Epithelial cell of proximal tubule (primary cell): ENCODE measurements around the gene ENGASE. TPM values are rescaled to one million over a fixed set of nuclear protein-coding genes. Genes with fewer than 3 reads are reported as not detected.
"Not testable (repeated sequence)": the region's sequence is repeated elsewhere in the genome, so short reads cannot be mapped to it uniquely, and the experiment has no call there.

Experiments used
- DNase-seq: peaks from one replicate; pipeline ENCODE4 v3.0.0-alpha.2; 2011; ENCODE audit warnings: low read depth
- H3K4me3 ChIP-seq: 2 replicates; pipeline ENCODE4 v1.5.1; 2011; ENCODE audit warnings: low read depth, mild to moderate bottlenecking, low read length
- total RNA-seq: library from RNA; depleted of rRNA; stranded (reverse); fragments of >200 nt; gene quantifications from 2 replicates; pipeline ENCODE4 v1.2.3, GENCODE V29; 2015
- TF ChIP-seq, protein P1 (sequence below): conservative IDR thresholded peaks from 2 replicates; pipeline ENCODE4 v1.5.1; 2012; ENCODE audit warnings: low read depth, mild to moderate bottlenecking, low read length

Gene ENGASE
- total RNA-seq, 1 donor from 2014 or later: 10.4 TPM

DNA sequence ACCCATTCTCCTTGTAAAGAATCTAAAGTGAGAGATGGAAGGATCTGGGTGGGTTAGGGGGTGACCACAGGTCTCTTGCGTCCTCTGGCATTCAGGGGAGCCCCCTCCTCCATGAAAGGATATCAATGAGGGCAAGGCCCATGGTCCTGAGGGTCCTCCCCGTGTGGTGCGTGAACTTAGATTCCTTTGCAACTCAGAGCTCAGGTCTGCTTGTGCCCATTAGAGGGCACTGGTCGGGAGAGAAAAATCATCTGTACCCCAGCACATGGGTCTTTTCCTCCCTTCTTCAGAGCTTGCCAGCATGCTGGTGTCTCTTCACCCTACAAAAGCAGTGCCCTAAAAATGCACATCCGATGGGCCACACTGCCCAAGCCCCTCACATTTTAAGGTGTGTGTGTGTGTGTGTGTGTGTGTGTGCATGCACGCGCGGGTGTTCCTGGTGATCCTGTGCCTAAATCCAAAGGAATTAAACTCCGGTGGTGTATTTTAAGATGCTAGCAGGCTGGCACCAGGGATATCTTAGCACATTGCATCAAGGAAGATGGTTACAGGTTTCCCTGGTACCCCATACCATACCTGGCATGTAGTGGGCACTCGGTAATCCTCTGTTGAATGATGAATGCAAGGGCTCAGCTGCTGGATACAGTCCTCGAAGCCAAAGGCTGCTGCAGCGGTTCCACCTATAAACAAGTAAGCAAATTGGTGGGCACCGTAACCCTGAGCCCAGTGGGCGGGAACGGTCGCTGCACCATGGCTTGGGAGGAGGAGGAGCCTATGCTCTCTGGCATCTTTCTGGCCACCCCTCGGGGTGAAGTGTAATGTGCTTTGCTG lies 45.9 kb upstream of the ENGASE start:
- TF ChIP-seq, protein P1, sequence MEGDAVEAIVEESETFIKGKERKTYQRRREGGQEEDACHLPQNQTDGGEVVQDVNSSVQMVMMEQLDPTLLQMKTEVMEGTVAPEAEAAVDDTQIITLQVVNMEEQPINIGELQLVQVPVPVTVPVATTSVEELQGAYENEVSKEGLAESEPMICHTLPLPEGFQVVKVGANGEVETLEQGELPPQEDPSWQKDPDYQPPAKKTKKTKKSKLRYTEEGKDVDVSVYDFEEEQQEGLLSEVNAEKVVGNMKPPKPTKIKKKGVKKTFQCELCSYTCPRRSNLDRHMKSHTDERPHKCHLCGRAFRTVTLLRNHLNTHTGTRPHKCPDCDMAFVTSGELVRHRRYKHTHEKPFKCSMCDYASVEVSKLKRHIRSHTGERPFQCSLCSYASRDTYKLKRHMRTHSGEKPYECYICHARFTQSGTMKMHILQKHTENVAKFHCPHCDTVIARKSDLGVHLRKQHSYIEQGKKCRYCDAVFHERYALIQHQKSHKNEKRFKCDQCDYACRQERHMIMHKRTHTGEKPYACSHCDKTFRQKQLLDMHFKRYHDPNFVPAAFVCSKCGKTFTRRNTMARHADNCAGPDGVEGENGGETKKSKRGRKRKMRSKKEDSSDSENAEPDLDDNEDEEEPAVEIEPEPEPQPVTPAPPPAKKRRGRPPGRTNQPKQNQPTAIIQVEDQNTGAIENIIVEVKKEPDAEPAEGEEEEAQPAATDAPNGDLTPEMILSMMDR: peak; percentile 42
- DNase-seq: no peak
- H3K4me3 ChIP-seq: no peak overlapping the region

DNA sequence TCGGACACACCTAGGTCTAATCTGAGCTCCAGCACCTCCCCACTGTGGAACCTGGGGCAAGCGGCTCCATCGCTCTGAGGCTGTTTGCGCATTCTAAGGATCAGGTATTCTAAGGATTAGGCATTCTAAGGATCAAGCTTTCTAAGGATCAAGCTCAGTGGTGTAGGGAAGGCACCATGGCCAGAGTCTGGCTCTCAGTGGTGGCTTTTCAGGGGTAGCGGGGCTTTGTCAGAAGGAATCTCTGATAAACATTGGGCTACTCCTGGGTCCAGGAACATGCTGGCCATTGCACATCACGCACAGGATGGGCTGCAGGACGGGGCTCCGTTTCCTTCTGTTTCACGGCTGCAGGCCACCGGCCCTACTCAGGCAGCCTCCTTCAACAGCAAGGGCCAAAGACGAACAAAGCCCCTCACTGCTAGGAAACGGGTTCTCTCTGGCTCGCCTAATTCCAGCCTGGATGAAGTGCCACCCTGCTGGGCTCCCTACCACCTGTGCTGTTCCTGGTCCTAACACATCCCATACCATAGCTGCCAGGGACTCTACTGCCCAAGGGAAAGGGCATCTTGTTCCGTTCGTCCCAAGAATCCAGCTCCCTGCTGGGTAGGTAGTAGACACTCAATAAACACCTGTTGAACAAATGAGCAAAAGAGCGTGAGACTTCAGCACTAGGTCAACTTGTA lies 45.2 kb upstream of the ENGASE start:
- DNase-seq: no peak
- H3K4me3 ChIP-seq: no peak overlapping the region
- TF ChIP-seq, protein P1: no peak

DNA sequence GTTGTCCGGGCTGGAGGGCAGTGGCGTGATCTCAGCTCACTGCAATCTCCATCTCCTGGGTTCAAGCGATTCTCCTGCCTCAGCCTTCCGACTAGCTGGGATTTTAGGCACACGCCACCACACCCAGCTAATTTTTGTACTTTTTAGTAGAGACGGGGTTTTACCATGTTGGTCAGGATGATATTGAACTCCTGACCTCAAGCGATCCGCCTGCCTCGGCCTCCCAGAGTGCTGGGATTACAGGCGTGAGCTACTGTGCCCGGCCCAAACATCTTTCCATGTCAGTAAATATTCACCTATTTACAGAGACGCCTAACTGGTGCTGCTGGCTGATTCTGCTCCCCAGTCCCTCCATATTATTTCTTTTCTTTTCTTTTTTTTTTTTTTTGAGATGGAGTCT lies 44.0 kb upstream of the ENGASE start:
- not testable (repeated sequence) for H3K4me3 ChIP-seq, DNase-seq

DNA sequence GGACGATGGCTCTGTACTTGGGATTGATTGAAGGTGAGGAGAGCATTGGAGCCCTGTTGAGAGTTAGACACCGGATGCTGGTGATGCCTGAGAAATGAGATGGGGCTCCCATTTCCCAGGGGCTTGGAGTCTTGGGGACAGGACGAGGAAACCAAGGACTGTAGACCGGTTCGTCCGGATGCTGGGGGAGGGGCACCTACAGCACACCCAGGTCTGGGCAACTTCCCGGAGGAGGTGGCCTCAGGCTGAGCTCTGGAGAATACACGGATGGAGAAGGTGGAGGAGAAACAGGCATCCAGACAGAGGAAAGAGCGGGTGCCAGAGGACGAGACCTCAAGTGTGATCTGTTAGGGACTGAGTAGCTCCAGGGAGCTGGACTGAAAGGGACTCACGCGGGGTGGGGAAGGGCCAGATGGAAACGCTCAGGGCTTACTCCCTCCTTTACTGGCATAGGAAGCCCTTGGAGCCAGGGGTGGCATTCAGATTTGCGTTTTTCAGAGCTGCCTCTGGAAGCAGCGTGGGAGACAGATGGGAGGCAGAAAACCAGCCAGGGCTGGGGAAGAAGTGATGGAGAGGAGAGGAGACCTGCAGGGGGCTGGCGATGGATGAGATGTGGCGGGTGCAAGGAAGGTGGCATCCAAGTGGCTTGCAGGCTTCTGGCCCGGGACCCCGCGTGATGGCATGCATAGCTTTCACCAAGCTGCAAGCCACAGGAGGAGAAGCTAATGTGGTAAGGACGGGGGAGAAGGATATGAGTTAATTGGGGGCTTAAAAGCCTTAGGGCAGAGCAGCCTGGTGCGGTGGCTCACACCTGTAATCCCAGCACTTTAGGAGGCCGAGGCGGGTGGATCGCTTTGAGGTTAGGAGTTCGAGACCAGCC lies 42.4 kb upstream of the ENGASE start:
- no peak for DNase-seq
- TF ChIP-seq, protein P1: no peak
- no peak overlapping the region for H3K4me3 ChIP-seq

DNA sequence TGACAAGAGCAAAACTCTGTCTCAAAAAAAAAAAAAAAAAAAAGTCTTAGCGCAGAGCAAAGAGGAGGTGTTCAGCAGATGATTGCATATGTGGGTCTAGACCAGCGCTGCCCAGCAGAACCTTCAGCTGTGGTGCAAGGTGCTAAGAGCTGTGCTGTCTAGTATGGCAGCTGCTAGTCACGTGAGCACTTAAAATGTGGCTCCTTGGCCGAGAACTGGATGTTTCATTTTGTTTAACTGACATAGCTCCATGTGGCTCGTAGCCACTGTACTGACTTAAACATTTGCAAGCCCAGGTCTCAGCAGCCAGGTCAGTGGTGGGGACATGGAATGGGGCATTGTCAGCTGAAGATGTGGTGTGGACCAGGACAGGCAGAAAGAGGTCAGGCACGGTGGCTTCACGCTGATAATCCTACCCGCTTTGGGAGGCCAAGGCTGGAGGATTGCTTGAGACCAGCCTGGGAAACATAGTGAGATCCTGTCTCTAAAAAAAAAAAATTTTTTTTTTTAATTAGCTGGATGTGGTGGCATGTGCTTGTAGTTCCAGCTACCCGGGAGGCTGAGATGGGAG lies 41.5 kb upstream of the ENGASE start:
- TF ChIP-seq, protein P1: no peak
- no peak for DNase-seq
- no peak overlapping the region for H3K4me3 ChIP-seq

DNA sequence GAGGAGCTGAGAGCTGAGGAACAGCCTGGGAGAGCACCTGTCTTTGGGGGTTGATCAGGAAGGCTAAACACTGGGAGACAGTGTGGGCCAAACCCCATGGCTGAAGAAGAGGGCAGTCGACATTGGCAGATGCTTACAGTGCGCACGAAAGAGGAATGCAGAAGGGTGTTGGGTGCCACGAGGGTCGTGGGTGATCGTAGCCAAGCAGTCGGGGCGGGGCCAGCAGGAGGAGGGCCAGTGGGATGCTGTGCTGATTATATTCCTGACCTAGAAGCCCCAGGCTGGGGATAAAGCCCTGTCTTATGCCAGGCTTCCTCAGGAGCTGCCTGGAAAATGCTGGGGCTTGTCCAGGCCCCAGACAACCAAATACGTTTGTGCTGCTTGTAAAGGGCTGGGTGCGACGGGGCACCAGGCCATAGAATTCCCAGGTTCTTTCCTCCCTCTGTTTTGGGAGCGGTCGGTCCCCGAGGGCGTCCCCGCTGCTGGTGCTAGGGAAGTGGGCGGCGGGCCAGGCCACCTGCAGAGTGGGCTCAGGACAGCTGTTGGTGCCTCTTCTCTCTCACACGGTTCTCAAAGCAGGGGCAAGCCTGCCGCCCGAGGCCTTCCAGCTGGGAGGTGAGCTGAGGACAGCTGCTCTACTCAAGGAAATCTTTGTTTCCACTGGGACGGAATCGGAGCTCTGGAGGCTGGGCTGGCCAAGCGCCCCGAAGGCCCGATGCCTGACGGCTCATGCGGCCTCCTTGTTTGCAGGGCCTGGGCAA lies 40.7 kb upstream of the ENGASE start:
- TF ChIP-seq, protein P1: no peak
- no peak overlapping the region for H3K4me3 ChIP-seq
- no peak for DNase-seq
